ENCODE data around the gene NET1. TPM values are rescaled to one million over a fixed set of nuclear protein-coding genes. Genes with fewer than 3 reads are reported as not detected.

NET1 gene
- total RNA-seq, 2 donors from 2014 or later: 47.3 to 64.9 TPM

GRCh38 chr10:5494611-5495010, 82.3 kb downstream of the NET1 start:
- WGBS, 2 experiments (ENCODE audit: insufficient coverage in 1 of 2, insufficient read length in 1 of 2): 83 to 92% methylated on average over 1 to 8 of the region's 8 CpGs
- Histone ChIP-seq H3K9ac (ENCODE audit: extremely low read depth, low read length, poor library complexity, severe bottlenecking) (no peak overlapping the region), H3K36me3 (ENCODE audit: control insufficient read depth, insufficient read depth, low read length) (no peaks in the 10 kb centered on the region), H3K4me3 (ENCODE audit: low read length) (no peak overlapping the region), H3K27me3 (ENCODE audit: control insufficient read depth, insufficient read depth, low read length, poor library complexity, severe bottlenecking) (no peaks in the 10 kb centered on the region), H3K4me1 (ENCODE audit: control insufficient read depth, insufficient read depth, low read length) (peaks cover 3% of the 10 kb centered on the region), H3K27ac (ENCODE audit: low read depth, low read length) (no peak overlapping the region), H3K9me3 (ENCODE audit: control insufficient read depth, low read length) (no peaks in the 10 kb centered on the region)
- TF ChIP-seq, protein P1, sequence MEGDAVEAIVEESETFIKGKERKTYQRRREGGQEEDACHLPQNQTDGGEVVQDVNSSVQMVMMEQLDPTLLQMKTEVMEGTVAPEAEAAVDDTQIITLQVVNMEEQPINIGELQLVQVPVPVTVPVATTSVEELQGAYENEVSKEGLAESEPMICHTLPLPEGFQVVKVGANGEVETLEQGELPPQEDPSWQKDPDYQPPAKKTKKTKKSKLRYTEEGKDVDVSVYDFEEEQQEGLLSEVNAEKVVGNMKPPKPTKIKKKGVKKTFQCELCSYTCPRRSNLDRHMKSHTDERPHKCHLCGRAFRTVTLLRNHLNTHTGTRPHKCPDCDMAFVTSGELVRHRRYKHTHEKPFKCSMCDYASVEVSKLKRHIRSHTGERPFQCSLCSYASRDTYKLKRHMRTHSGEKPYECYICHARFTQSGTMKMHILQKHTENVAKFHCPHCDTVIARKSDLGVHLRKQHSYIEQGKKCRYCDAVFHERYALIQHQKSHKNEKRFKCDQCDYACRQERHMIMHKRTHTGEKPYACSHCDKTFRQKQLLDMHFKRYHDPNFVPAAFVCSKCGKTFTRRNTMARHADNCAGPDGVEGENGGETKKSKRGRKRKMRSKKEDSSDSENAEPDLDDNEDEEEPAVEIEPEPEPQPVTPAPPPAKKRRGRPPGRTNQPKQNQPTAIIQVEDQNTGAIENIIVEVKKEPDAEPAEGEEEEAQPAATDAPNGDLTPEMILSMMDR (conservative IDR thresholded peaks at IDR 0.05): no peak
- Mint-ChIP-seq H3K4me1 (peaks cover 13% of the 10 kb centered on the region), H3K27me3 (ENCODE audit: insufficient read depth) (peaks cover 5% of the 10 kb centered on the region), H3K27ac (no peak overlapping the region), H3K36me3 (ENCODE audit: low read depth) (no peaks in the 10 kb centered on the region), H3K4me3 (no peak overlapping the region), H3K9me3 (peaks cover 14% of the 10 kb centered on the region)
- DNase-seq: no peak

- Mint-ChIP-seq H3K27ac (no peak overlapping the region), H3K4me3 (no peak overlapping the region), H3K4me1 (peaks cover 13% of the 10 kb centered on the region), H3K9me3 (peaks cover 14% of the 10 kb centered on the region), H3K36me3 (ENCODE audit: low read depth) (no peaks in the 10 kb centered on the region), H3K27me3 (ENCODE audit: insufficient read depth) (peaks cover 7% of the 10 kb centered on the region)
- H3K9me3 ChIP-seq (ENCODE audit: control insufficient read depth, low read length): no peaks in the 10 kb centered on the region
- no peaks in the 10 kb centered on the region for H3K36me3 ChIP-seq (ENCODE audit: control insufficient read depth, insufficient read depth, low read length)
- no peaks in the 10 kb centered on the region for H3K27me3 ChIP-seq (ENCODE audit: control insufficient read depth, insufficient read depth, low read length, poor library complexity, severe bottlenecking)
- DNase-seq: no peak
- WGBS, 2 experiments (ENCODE audit: insufficient coverage in 1 of 2, insufficient read length in 1 of 2): 90 to 98% methylated on average over 10 to 25 of the region's 25 CpGs
- TF ChIP-seq, protein P1 (conservative IDR thresholded peaks at IDR 0.05): no peak
- H3K27ac ChIP-seq (ENCODE audit: low read depth, low read length): no peak overlapping the region
- H3K9ac ChIP-seq (ENCODE audit: extremely low read depth, low read length, poor library complexity, severe bottlenecking): no peak overlapping the region
- peaks cover 3% of the 10 kb centered on the region for H3K4me1 ChIP-seq (ENCODE audit: control insufficient read depth, insufficient read depth, low read length)
- H3K4me3 ChIP-seq (ENCODE audit: low read length): no peak overlapping the region
These were observed 84.2 kb downstream of the NET1 start for GRCh38 chr10:5496261-5497250.

- no peak overlapping the region for H3K9ac ChIP-seq (ENCODE audit: extremely low read depth, low read length, poor library complexity, severe bottlenecking)
- no peak for DNase-seq
- H3K4me1 Mint-ChIP-seq: peaks cover 13% of the 10 kb centered on the region
- 87 to 89% methylated on average over 3 to 6 of the region's 6 CpGs for WGBS, 2 experiments (ENCODE audit: insufficient coverage in 1 of 2, insufficient read length in 1 of 2)
- H3K9me3 Mint-ChIP-seq: peaks cover 7% of the 10 kb centered on the region
- H3K4me3 ChIP-seq (ENCODE audit: low read length): no peak overlapping the region
- peaks cover 3% of the 10 kb centered on the region for H3K4me1 ChIP-seq (ENCODE audit: control insufficient read depth, insufficient read depth, low read length)
- no peaks in the 10 kb centered on the region for H3K27me3 ChIP-seq (ENCODE audit: control insufficient read depth, insufficient read depth, low read length, poor library complexity, severe bottlenecking)
- no peak overlapping the region for H3K4me3 Mint-ChIP-seq
- H3K36me3 ChIP-seq (ENCODE audit: control insufficient read depth, insufficient read depth, low read length): no peaks in the 10 kb centered on the region
- H3K27ac ChIP-seq (ENCODE audit: low read depth, low read length): no peak overlapping the region
- H3K27me3 Mint-ChIP-seq (ENCODE audit: insufficient read depth): peaks cover 7% of the 10 kb centered on the region
- TF ChIP-seq, protein P1 (conservative IDR thresholded peaks at IDR 0.05): no peak
- H3K27ac Mint-ChIP-seq: no peak overlapping the region
- H3K9me3 ChIP-seq (ENCODE audit: control insufficient read depth, low read length): no peaks in the 10 kb centered on the region
- no peaks in the 10 kb centered on the region for H3K36me3 Mint-ChIP-seq (ENCODE audit: low read depth)
These were observed 84.9 kb downstream of the NET1 start for GRCh38 chr10:5497289-5497688.

All from endodermal cell (in vitro differentiated cells).